GM18526 (cell line): ENCODE measurements around the gene PRPF40B.

Experiments
- POLR2A ChIP-seq: IDR thresholded peaks from 3 replicates; pipeline ENCODE4 v1.6.1; 2011; ENCODE audit not compliant: insufficient read length; ENCODE audit errors: extremely low read depth

PRPF40B gene

GRCh38 chr12:49643961-49644619 is 20.7 kb downstream of the PRPF40B start:
- no peak for TF ChIP-seq POLR2A

GRCh38 chr12:49644620-49644994 is 21.2 kb downstream of the PRPF40B start:
- TF ChIP-seq POLR2A: no peak

- TF ChIP-seq POLR2A: no peak
Observed at GRCh38 chr12:49645146-49646039, 22.0 kb downstream of the PRPF40B start.

- TF ChIP-seq POLR2A: no peak
Observed at GRCh38 chr12:49646331-49646830, 23.0 kb downstream of the PRPF40B start.

- no peak for TF ChIP-seq POLR2A
Observed at GRCh38 chr12:49646871-49647654, 23.7 kb downstream of the PRPF40B start.

- no peak for TF ChIP-seq POLR2A
Observed at GRCh38 chr12:49647827-49648711, 24.7 kb downstream of the PRPF40B start.

GRCh38 chr12:49648712-49649003 is 25.3 kb downstream of the PRPF40B start:
- TF ChIP-seq POLR2A: no peak

GRCh38 chr12:49649445-49649844 is 26.1 kb downstream of the PRPF40B start:
- no peak for TF ChIP-seq POLR2A

GRCh38 chr12:49649892-49650291 is 26.5 kb downstream of the PRPF40B start:
- TF ChIP-seq POLR2A: no peak

GRCh38 chr12:49651855-49652254 is 28.5 kb downstream of the PRPF40B start:
- TF ChIP-seq POLR2A: no peak

- no peak for TF ChIP-seq POLR2A
Observed at GRCh38 chr12:49652921-49653520, 29.7 kb downstream of the PRPF40B start.

GRCh38 chr12:49654715-49655114 is 31.4 kb downstream of the PRPF40B start:
- no peak for TF ChIP-seq POLR2A

- no peak for TF ChIP-seq POLR2A
Observed at GRCh38 chr12:49655595-49656236, 32.4 kb downstream of the PRPF40B start.

GRCh38 chr12:49658276-49658675 is 34.9 kb downstream of the PRPF40B start:
- no peak for TF ChIP-seq POLR2A
